Thyroid gland (tissue), 4 donors: ENCODE measurements around the gene UBE2R2.
"Not testable (repeated sequence)": the region's sequence is repeated elsewhere in the genome, so short reads cannot be mapped to it uniquely, and the experiment has no call there.

Experiments used
- POLR2A ChIP-seq, 2 donors: fragments of 450-650 bp; IDR thresholded peaks; one replicate each; pipeline ENCODE4 v1.6.1; 2017; ENCODE audit warnings: antibody characterized with exemption in 2 of 2, mild to moderate bottlenecking in 2 of 2, moderate library complexity in 1 of 2
- TF ChIP-seq, protein P1 (sequence below), 6 experiments: fragments of 200-600 bp in 3 of 6; fragments of 450-650 bp in 3 of 6; sonication (generic) in 3 of 6; IDR thresholded peaks; one replicate each; pipeline ENCODE4 v1.5.1; 2016 to 2019; ENCODE audit warnings: antibody characterized with exemption in 6 of 6, mild to moderate bottlenecking in 2 of 6, inconsistent platforms in 1 of 6, moderate library complexity in 1 of 6

DNA sequence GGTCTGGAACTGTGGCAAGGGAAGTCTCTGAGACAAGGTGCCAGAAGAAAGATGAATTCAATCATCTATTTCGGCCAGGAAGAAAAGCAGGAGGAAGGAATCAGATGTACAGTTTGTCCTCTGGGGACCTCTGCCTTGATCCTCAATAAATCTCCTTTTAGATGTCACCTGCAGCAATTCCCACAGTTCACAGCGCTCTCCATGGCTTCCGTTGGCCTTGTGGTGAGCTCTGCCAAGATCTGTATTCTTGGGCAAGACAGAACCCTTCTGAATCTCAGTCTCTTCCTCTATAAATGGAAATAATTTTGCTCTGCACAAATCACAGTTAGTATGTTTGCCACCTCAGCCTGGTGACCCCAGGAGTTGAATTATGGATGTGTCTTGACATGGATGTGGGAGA, 12.8 kb upstream of the UBE2R2 start:
- not testable (repeated sequence) for TF ChIP-seq POLR2A (IDR thresholded peaks at IDR 0.05)
- TF ChIP-seq, protein P1, sequence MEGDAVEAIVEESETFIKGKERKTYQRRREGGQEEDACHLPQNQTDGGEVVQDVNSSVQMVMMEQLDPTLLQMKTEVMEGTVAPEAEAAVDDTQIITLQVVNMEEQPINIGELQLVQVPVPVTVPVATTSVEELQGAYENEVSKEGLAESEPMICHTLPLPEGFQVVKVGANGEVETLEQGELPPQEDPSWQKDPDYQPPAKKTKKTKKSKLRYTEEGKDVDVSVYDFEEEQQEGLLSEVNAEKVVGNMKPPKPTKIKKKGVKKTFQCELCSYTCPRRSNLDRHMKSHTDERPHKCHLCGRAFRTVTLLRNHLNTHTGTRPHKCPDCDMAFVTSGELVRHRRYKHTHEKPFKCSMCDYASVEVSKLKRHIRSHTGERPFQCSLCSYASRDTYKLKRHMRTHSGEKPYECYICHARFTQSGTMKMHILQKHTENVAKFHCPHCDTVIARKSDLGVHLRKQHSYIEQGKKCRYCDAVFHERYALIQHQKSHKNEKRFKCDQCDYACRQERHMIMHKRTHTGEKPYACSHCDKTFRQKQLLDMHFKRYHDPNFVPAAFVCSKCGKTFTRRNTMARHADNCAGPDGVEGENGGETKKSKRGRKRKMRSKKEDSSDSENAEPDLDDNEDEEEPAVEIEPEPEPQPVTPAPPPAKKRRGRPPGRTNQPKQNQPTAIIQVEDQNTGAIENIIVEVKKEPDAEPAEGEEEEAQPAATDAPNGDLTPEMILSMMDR (IDR thresholded peaks at IDR 0.05), result not testable (repeated sequence)
